Astrocyte (in vitro differentiated cells and primary cell): ENCODE results near the gene ANAPC15. TPM values are rescaled to one million over a fixed set of nuclear protein-coding genes. Genes with fewer than 3 reads are reported as not detected.

Experiments
- DNase-seq: peaks from one replicate; pipeline ENCODE4 v3.0.0-alpha.2; 2010; ENCODE audit warnings: low read depth
- FAIRE-seq: peaks from 2 replicates; lab custom pipeline; 2011; peaks lifted over from hg19 to GRCh38; lab: Jason Lieb, UNC
- H2AFZ ChIP-seq: 2 replicates; pipeline ENCODE4 v1.6.0; 2012; ENCODE audit warnings: low read depth, low read length, inconsistent platforms
- H3K27ac ChIP-seq: 2 replicates; pipeline ENCODE4 v1.5.1; 2011; ENCODE audit warnings: low read depth, low read length, inconsistent platforms
- H3K27me3 ChIP-seq: 2 replicates; pipeline ENCODE4 v1.6.0; 2011; ENCODE audit warnings: low read length, inconsistent platforms; ENCODE audit not compliant: insufficient read depth
- H3K36me3 ChIP-seq: 2 replicates; pipeline ENCODE4 v1.5.1; 2011; ENCODE audit warnings: low read length, inconsistent platforms; ENCODE audit not compliant: insufficient read depth
- H3K4me1 ChIP-seq: 2 replicates; pipeline ENCODE4 v1.5.1; 2011; ENCODE audit warnings: low read length, inconsistent platforms; ENCODE audit not compliant: insufficient read depth
- H3K4me2 ChIP-seq: 2 replicates; pipeline ENCODE4 v1.6.0; 2012; ENCODE audit warnings: low read length, inconsistent platforms
- H3K4me3 ChIP-seq: 2 replicates; pipeline ENCODE4 v1.5.1; 2011; ENCODE audit warnings: low read depth, mild to moderate bottlenecking, low read length, inconsistent platforms; ENCODE audit not compliant: insufficient read depth
- H3K79me2 ChIP-seq: 2 replicates; pipeline ENCODE4 v1.6.0; 2012; ENCODE audit warnings: mild to moderate bottlenecking, low read length, inconsistent platforms; ENCODE audit not compliant: insufficient read depth
- H3K9ac ChIP-seq: 2 replicates; pipeline ENCODE4 v1.6.0; 2012; ENCODE audit warnings: mild to moderate bottlenecking, low read length, inconsistent platforms
- H3K9me3 ChIP-seq: 2 replicates; pipeline ENCODE4 v1.5.1; 2012; ENCODE audit warnings: low read depth, mild to moderate bottlenecking, low read length, inconsistent platforms; ENCODE audit not compliant: insufficient read depth
- H4K20me1 ChIP-seq: 2 replicates; pipeline ENCODE4 v1.6.0; 2012; ENCODE audit warnings: low read length, inconsistent platforms; ENCODE audit not compliant: insufficient read depth
- H3K27ac Mint-ChIP-seq: one replicate; pipeline ENCODE4 v1.8.0; 2021; ENCODE audit warnings: mild to moderate bottlenecking, mixed read lengths; ENCODE audit not compliant: unreplicated experiment
- H3K27me3 Mint-ChIP-seq: one replicate; pipeline ENCODE4 v1.8.0; 2021; ENCODE audit warnings: low read depth, mixed read lengths; ENCODE audit not compliant: unreplicated experiment
- H3K36me3 Mint-ChIP-seq: one replicate; pipeline ENCODE4 v1.8.0; 2021; ENCODE audit warnings: low read depth, mixed read lengths; ENCODE audit not compliant: unreplicated experiment
- H3K4me1 Mint-ChIP-seq: one replicate; pipeline ENCODE4 v1.8.0; 2021; ENCODE audit warnings: low read depth, mixed read lengths; ENCODE audit not compliant: unreplicated experiment
- H3K4me3 Mint-ChIP-seq: one replicate; pipeline ENCODE4 v1.8.0; 2021; ENCODE audit warnings: mild to moderate bottlenecking, moderate library complexity, mixed read lengths; ENCODE audit not compliant: unreplicated experiment
- H3K9me3 Mint-ChIP-seq: one replicate; pipeline ENCODE4 v1.8.0; 2021; ENCODE audit warnings: mild to moderate bottlenecking, mixed read lengths; ENCODE audit not compliant: unreplicated experiment
- EZH2 ChIP-seq: IDR thresholded peaks from 2 replicates; pipeline ENCODE4 v1.6.1; 2012; ENCODE audit warnings: mild to moderate bottlenecking, low read length, inconsistent platforms; ENCODE audit not compliant: insufficient read depth
- total RNA-seq: library from RNA; stranded (reverse); gene quantifications from 2 replicates; pipeline ENCODE4 v1.2.1, GENCODE V29; 2021
- TF ChIP-seq, protein P1 (sequence below): IDR thresholded peaks from 2 replicates; pipeline ENCODE4 v1.5.1; 2011; ENCODE audit warnings: low read depth, mild to moderate bottlenecking, inconsistent platforms, low read length, moderate library complexity; ENCODE audit not compliant: insufficient read depth

ANAPC15 gene
- total RNA-seq, 1 donor from 2014 or later, result 39.0 TPM

DNA sequence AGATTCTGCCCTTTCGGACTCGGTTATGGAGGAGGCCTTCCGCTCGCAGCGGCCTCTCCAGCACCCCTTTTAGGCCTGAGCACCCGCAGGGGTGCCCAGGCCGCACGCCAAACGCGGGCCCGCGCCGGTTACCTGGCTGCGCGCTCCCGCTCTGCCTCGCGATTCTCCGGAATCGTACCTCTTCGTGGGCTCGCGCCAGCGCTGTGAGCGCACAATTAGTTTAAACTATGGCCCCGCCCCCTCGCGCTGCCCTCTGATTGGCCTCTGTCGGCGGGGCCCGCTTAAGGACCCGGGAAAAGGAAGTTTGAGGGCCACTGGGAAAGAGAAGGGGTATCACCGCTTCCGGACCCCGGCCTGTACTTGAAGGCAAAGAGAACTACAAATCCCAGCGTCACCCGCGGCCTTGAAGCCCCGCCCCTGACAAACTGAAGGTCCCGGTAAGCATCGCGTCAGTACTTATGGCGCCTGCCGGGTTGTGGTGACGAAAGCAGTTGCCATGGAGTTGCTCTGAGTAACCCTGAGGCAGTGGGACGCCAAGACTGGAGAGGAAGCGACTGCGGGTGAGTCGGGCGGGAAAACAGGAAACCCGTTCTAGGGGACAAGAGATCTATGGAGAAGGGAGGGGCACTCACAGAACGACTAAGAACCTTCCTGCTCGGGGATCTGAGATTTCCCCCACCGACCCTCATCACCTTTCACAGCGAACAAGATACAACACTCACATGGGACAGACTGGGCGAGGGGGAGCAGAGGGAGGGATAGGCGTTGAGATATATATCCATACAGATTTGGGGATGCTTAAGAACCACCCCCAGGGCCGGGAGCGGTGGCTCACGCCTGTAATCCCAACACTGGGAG, 31.9 kb downstream of the ANAPC15 start, which contains the start of the genes LRRC51 and NUMA1:
TSS of gene LRRC51 (plus strand) at position 525 of the 858 bp plus-strand sequence. CDS start 8,234 bp downstream, outside the sequence.
TSS of gene NUMA1 (minus strand) at position 217 of the 858 bp plus-strand sequence. CDS start 44,599 bp downstream, outside the sequence.
- TF ChIP-seq EZH2, result no peak
- TF ChIP-seq, protein P1, sequence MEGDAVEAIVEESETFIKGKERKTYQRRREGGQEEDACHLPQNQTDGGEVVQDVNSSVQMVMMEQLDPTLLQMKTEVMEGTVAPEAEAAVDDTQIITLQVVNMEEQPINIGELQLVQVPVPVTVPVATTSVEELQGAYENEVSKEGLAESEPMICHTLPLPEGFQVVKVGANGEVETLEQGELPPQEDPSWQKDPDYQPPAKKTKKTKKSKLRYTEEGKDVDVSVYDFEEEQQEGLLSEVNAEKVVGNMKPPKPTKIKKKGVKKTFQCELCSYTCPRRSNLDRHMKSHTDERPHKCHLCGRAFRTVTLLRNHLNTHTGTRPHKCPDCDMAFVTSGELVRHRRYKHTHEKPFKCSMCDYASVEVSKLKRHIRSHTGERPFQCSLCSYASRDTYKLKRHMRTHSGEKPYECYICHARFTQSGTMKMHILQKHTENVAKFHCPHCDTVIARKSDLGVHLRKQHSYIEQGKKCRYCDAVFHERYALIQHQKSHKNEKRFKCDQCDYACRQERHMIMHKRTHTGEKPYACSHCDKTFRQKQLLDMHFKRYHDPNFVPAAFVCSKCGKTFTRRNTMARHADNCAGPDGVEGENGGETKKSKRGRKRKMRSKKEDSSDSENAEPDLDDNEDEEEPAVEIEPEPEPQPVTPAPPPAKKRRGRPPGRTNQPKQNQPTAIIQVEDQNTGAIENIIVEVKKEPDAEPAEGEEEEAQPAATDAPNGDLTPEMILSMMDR, result no peak
- Histone ChIP-seq H2AFZ (peak within 1 kb of the TSS; percentile 93), H3K9ac (peak within 1 kb of the TSS; percentile 85), H3K4me3 (peak within 1 kb of the TSS; percentile 93), H3K36me3 (no peaks in the 10 kb centered on the region), H3K9me3 (no peaks in the 10 kb centered on the region), H3K27me3 (no peaks in the 10 kb centered on the region), H3K4me2 (peak within 1 kb of the TSS; percentile 95), H3K4me1 (peaks cover 22% of the 10 kb centered on the region), H3K79me2 (peaks cover 46% of the 10 kb centered on the region), H3K27ac (peak within 1 kb of the TSS; percentile 85), H4K20me1 (no peaks in the 10 kb centered on the region)
- Mint-ChIP-seq H3K9me3 (no peaks in the 10 kb centered on the region), H3K36me3 (peaks cover 2% of the 10 kb centered on the region), H3K4me3 (peak within 1 kb of the TSS; percentile 91), H3K27ac (peak within 1 kb of the TSS; percentile 82), H3K4me1 (peaks cover 14% of the 10 kb centered on the region), H3K27me3 (no peaks in the 10 kb centered on the region)
- DNase-seq, result peak; percentile 99
- FAIRE-seq, result peak; percentile 72

DNA sequence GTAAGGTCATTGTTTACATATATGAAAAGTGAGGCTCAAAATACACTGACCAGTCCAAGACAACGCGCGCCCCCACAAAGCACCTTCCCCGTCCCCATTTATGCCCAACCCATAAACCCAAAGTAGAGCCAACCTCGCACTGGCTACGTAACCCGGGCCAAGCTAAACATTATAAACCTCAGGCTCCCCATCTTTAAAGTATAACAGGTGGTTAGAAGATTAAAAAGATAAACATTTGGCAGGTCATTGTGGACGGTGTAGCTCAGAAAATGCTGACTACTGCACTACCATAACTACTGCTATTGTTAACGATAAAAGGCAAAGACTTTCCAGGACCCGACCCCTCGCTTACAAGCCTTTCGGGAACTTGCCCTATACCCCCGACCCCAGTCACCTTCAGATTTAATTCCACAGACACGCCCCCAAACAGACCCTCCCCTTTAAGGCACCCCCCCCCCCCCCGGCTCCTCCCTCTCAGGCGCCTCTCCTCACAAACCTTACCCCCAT, 32.6 kb downstream of the ANAPC15 start:
- peaks cover 52% of the 10 kb centered on the region for H3K79me2 ChIP-seq

GRCh38 chr11:72078477-72078876, 34.0 kb downstream of the ANAPC15 start:
- H3K4me3 ChIP-seq, result peak overlapping the region; percentile 93
- H3K4me1 ChIP-seq, result peaks cover 23% of the 10 kb centered on the region
- H4K20me1 ChIP-seq, result no peaks in the 10 kb centered on the region
- TF ChIP-seq, protein P1, result no peak
- no peak for TF ChIP-seq EZH2
- H3K27me3 ChIP-seq, result no peaks in the 10 kb centered on the region
- peak overlapping the region; percentile 95 for H3K4me2 ChIP-seq
- no peak for FAIRE-seq
- H3K36me3 Mint-ChIP-seq, result peaks cover 2% of the 10 kb centered on the region
- peak overlapping the region; percentile 37 for H3K4me3 Mint-ChIP-seq
- H3K27ac Mint-ChIP-seq, result no peak overlapping the region
- no peaks in the 10 kb centered on the region for H3K9me3 ChIP-seq
- H3K36me3 ChIP-seq, result no peaks in the 10 kb centered on the region
- DNase-seq, result peak; percentile 50
- no peaks in the 10 kb centered on the region for H3K9me3 Mint-ChIP-seq
- H3K27me3 Mint-ChIP-seq, result no peaks in the 10 kb centered on the region
- H3K79me2 ChIP-seq, result peaks cover 63% of the 10 kb centered on the region
- peak overlapping the region; percentile 85 for H3K9ac ChIP-seq
- H3K4me1 Mint-ChIP-seq, result peaks cover 16% of the 10 kb centered on the region
- peak overlapping the region; percentile 29 for H3K27ac ChIP-seq
- peak overlapping the region; percentile 49 for H2AFZ ChIP-seq

More for the DNA sequence above, 32.6 kb downstream of the ANAPC15 start:
- TF ChIP-seq EZH2, result no peak
- Histone ChIP-seq H3K9ac (peak overlapping the region; percentile 85), H3K4me2 (peak overlapping the region; percentile 95), H3K27ac (peak overlapping the region; percentile 85), H3K4me3 (peak overlapping the region; percentile 93), H3K27me3 (no peaks in the 10 kb centered on the region), H3K4me1 (peaks cover 22% of the 10 kb centered on the region), H2AFZ (peak overlapping the region; percentile 53), H3K36me3 (no peaks in the 10 kb centered on the region), H3K9me3 (no peaks in the 10 kb centered on the region), H4K20me1 (no peaks in the 10 kb centered on the region)
- peak overlapping the region; percentile 81 for H3K27ac Mint-ChIP-seq
- DNase-seq, result no peak
- no peaks in the 10 kb centered on the region for H3K27me3 Mint-ChIP-seq
- peak overlapping the region; percentile 91 for H3K4me3 Mint-ChIP-seq
- H3K9me3 Mint-ChIP-seq, result no peaks in the 10 kb centered on the region
- H3K4me1 Mint-ChIP-seq, result peaks cover 16% of the 10 kb centered on the region
- H3K36me3 Mint-ChIP-seq, result peaks cover 2% of the 10 kb centered on the region
- no peak for FAIRE-seq
